ENCODE measurements around the gene DCUN1D3.
A peak's percentile ranks its signal among the peaks of the same experiment; 100 is the strongest.
"Not testable (repeated sequence)": the region's sequence is repeated elsewhere in the genome, so short reads cannot be mapped to it uniquely, and the experiment has no call there.

The DCUN1D3 gene

GRCh38 chr16:20886320-20886719, 13.8 kb downstream of the DCUN1D3 start:
- DNase-seq, result no peak

- DNase-seq, result peak; percentile 82
Measured at GRCh38 chr16:20884240-20884556, 16.0 kb downstream of the DCUN1D3 start.

- peak; percentile 39 for DNase-seq
Measured at GRCh38 chr16:20883554-20884239, 16.5 kb downstream of the DCUN1D3 start.

DNA sequence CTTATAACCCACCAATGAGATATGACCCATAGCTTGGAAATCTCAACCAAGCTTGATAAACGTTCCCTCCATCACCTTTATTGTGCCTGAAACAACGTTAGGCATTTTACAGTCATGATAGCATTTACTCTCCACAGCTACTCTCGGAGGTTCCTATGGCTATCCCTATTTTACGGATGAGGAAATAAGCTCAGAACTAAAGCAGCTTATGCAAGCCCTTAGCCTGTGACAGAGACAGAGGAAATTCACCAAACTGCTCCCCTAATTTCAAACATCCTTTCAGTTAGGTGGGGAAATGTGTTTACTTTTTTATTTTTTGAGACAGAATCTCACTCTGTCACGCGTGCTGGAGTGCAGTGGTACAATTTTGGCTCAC, 18.7 kb downstream of the DCUN1D3 start:
- no peak for DNase-seq

DNA sequence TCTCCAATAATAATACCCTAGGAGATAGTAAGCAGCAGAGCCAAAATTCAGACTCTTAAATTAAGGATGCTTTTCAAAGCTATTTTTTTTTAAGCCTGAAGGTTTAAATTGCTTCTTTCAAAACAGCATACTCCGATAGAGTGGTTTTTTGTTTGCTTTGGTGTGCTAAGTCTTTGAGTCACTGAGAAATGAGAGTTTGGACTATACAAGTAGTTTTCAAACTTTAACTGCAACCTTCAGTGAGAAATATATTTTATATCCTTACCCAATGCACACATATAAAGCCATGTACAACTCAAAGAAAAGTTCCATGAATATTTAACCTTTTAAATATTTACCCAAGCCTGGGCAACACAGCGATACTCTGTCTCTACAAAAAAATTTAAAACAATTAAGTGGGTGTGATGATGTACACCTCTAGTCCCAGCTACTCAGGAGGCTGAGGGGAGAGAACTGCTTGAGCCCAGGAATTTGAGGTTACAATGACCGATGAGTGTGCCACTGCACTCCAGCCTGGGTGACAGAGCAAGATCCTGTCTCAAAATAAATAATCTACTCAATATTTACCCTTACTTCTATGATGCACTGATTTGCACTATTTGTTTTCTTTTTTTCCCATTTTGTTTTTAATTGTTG, 19.2 kb downstream of the DCUN1D3 start:
- no peak for DNase-seq

DNA sequence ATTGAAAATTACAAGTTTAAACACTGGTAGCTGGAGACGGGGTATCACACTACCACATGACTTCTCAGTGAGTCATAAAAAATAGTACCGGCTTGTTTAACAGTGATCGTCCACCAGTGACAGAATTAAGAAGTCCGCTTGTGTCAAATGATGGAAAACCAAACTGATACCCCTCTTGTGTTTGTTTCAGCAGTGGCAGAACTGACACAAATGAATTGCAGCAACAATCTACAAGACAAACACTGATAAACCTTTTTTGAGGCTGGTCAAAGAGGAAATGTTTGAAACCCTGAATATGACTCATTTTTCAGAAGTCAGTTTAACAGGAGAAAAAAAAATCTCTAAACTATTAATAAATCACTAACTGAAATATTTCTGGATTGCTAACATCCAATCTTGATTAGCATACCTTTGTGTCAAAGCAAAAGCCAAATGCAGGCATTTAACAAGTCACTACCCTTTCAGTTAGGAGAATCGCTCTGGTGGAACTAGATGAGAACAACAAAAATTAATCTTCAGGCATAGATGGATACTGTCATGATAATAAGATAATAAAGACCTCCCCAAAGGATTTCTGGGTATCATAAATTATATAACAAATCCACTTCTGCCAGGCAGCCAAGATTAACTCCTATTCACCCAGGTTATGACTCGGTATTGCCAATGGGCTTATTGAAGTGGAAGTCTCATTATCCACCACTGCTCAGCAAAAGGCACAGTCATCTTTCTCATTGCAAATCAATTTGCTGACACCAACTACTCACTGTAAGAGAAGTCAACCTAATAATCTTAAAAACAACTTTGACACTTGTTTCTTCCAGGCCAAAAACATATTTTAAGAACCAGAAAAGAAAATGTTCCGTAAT, 20.8 kb downstream of the DCUN1D3 start:
- DNase-seq, result peak; percentile 9

GRCh38 chr16:20878682-20879147, 21.4 kb downstream of the DCUN1D3 start:
- no peak for DNase-seq

- DNase-seq, result no peak
Measured at GRCh38 chr16:20875355-20875650, 24.9 kb downstream of the DCUN1D3 start.

- no peak for DNase-seq
Measured at GRCh38 chr16:20874088-20874581, 26.0 kb downstream of the DCUN1D3 start.

- no peak for DNase-seq
Measured at GRCh38 chr16:20873331-20873730, 26.8 kb downstream of the DCUN1D3 start.

- DNase-seq, result no peak
Measured at GRCh38 chr16:20871941-20872815, 28.0 kb downstream of the DCUN1D3 start.

- no peak for DNase-seq
Measured at GRCh38 chr16:20871258-20871657, 28.9 kb downstream of the DCUN1D3 start.

GRCh38 chr16:20870122-20870820, 29.9 kb downstream of the DCUN1D3 start:
- DNase-seq, result peak; percentile 56

GRCh38 chr16:20868890-20869289, 31.3 kb downstream of the DCUN1D3 start:
- no peak for DNase-seq

- DNase-seq, result no peak
Measured at GRCh38 chr16:20867585-20867984, 32.6 kb downstream of the DCUN1D3 start.

DNA sequence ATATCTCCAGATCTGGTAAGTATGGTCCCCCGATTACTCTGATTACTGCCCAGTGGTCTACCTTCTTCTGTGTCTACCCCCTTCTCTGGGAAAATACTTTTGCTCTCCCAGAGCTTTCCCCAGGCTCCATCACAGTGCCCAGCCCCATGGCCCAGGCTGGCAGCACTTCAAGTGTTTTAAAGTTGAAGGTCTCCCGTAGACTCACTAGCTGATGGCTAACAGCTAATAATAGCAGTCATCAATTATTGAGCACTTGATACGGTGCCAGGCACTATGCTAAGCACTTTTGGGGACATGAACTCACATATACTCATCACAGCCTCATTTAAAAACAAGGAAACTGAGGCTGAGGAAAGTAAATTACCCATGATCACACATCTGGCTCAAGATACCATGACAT, 33.4 kb downstream of the DCUN1D3 start:
- DNase-seq, result no peak

DNA sequence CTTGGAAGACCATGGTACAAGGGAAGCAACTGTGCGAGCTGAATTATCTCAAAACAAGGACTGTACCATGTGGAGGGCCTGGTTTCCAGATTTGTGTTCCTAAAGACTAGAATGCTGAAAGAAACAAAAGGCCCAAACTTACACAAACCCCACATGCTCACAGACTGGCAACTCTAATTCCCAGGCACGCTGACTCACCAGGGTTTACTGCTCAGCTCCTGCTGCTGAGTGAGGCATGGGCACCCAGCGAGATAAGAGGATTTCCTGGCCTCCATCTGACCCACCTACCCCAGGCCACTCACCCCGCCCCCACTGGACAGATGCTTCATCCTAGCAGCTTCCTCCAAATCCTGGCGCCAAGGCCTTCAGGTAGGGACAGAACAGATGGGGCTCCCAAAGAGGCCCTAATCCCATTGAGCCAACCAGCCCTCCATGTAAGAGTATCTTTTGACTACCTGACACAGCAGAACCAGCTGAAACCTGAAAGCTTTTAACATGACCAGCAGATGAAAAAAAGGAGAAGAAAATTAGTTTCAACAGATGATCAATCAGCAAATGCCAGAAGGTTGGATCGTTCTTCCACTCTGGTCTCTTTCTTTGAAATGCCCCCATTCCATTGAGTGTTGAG, 33.9 kb downstream of the DCUN1D3 start:
- peak; percentile 68 for DNase-seq

DNA sequence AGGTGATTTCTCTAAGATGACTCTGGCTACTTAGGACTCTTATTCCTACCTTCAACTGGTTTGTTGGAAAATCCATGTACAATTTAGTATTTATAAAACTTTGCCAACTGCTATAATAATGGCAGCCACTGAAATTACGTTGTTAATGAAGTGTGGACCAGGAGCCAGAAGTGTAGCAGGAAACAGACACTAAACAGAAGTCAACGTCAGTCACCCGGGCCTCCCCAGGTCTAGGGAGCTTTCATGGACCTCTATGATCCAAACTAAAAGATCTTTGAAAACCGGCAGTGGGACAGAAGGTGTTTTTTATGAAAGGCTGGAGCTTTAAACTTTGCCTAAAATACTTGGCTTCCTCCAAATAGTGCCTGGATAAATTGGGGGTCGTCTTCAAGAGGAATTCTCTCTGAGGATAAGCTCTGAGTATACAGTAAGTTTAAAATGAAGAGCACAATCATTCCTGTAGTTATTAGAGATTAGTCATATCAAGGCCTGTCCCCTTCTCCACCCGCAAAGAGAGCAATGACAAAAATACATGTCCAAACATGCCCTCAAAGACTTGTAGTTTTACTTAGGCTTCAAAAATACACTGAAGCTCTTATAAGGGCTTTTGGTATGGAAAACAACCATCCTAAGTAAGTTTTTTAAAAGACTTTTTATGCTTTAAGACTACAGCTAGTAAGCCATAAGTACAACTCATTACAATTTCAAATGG, 34.6 kb downstream of the DCUN1D3 start:
- DNase-seq, result no peak

GRCh38 chr16:20864376-20864775, 35.8 kb downstream of the DCUN1D3 start:
- DNase-seq, result not testable (repeated sequence)

GRCh38 chr16:20862162-20862960, 37.8 kb downstream of the DCUN1D3 start:
- DNase-seq, result no peak
